NOMO-1 (cell line): ENCODE measurements around the gene GOLGA1.
"Not testable (repeated sequence)": the region's sequence is repeated elsewhere in the genome, so short reads cannot be mapped to it uniquely, and the experiment has no call there.

ENCODE experiments used
- DNase-seq, 2 experiments: peaks; one replicate each; lab custom pipeline; 2025; ENCODE audit not compliant: unreplicated experiment in 2 of 2; lab: John Stamatoyannopoulos, UW

The GOLGA1 gene

DNA sequence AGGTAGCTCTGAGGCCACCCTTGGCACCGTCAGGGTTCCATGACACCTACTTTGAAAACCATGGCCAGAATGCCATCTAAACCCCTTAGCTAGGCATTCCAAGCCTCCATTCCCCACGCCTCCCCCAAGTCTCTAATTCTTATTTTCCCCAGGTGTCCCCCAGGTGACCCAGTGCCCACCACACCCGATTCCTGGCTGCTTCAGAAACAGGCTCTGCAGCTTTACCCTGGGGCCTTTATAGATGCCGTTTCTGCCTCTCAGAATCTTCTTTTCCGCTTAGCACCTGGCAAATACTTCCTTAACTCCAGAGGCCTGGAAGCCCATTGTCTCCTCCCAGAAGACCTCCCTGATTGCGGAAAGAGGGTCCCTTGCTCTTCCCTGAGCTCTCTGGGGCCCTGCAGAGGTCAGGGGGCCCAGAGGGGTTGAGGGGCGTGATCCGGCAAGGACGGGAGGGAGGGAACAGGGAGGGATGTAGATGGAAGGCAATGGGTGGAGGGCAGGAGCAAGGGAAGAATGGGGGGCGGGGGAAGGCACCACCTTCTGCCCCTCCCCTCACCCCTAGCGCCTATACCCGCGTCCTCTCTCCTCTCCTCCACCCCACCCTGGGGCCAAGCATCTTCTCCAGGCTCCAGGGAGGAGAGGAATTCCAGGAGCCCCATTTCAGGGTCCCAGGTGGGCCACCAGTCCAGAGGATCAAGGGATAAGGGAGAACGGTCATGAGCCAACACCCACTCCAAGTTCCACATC, 99.6 kb downstream of the GOLGA1 start:
- DNase-seq: no peak

DNA sequence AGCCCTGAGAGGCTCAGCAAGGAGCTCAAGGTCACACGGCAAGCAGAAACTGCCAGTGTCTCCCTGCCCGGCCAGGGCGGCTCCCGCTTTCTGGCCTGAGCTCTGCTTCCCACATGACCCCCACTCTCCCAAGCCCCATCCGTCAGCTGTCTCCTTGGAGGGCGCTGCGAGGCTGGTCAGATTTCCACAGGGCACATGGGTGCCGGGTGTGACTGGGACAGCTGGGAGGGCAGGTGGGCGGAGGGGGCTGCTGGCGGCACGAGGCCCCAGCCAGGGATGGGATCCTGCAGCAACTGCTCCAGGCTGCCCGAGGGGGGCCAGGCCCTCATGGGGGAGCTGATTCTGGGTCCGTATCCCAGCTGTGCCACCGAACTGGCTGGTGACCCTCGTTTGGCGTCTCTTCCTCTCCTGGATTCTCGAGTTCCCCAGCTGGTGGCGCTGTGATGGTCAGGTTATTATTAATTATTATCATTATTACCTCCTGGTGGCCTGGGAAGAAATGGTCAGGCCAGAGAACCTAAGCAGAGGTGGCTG, 100.5 kb downstream of the GOLGA1 start:
- DNase-seq: no peak

DNA sequence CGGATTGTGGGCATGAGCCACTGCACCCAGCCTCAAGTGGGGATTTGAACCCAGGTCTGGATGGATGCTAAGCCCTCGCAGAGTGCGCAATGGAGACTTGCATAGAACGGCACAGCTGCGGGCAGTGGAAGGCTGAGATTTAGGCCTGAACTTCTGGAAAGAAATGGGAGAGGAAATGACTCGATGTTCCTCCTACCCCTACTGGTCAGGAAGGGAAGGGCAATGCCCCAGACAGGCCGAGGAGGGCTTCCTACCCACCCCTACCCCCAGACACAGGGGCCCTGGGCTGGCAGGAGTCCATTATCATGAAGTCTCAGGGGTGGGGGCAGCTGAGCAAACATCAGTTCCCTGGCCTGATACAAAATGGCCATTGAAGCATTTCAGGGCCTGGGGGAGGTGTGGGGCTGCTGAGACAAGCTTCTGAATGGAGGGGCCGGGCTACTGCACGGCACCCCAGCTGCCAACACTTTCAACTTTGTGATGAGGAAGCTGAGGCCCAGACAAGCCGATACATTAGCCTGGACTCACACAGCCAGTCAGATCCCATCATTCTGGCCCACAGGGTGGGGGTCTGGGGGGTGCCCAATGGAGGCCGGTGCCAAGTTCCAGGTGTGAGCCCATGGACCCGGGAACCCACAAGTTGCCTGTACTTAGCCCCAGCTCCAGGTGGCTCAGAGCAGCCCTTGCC, 101.1 kb downstream of the GOLGA1 start:
- DNase-seq: no peak

DNA sequence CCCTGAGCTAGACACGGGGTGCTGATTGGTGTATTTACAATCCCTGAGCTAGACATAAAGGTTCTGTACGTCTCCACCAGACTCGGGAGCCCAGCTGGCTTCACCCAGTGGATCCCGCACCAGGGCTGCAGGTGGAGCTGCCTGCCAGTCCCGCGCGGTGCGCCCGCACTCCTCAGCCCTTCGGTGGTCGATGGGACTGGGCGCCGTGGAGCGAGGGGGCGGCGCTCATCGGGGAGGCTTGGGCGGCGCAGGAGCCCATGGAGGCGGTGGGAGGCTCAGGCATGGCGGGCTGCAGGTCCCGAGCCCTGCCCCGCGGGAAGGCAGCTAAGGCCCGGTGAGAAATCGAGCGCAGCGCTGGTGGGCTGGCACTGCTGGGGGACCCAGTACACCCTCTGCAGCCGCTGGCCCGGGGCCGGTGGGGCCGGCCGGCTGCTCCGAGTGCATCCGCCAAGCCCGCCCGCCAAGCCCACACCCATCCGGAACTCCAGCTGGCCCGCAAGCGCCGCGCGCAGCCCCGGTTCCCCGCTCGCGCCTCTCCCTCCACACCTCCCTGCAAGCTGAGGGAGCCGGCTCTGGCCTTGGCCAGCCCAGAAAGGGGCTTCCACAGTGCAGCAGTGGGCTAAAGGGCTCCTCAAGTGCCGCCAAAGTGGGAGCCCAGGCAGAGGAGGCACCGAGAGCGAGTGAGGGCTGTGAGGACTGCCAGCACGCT, 102.2 kb downstream of the GOLGA1 start:
- not testable (repeated sequence) for DNase-seq

DNA sequence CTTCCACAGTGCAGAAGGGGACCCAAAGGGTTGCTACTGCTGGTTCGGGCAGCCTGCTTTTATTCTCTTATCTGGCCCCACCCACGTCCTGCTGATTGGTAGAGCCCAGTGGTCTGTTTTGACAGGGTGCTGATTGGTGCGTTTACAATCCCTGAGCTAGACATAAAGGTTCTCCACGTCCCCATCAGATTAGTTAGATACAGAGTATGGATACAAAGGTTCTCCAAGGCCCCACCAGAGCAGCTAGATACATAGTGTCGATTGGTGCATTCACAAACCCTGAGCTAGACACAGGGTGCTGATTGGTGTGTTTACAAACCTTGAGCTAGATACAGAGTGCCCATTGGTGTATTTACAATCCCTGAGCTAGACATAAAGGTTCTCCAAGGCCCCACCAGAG, 102.8 kb downstream of the GOLGA1 start:
- not testable (repeated sequence) for DNase-seq

DNA sequence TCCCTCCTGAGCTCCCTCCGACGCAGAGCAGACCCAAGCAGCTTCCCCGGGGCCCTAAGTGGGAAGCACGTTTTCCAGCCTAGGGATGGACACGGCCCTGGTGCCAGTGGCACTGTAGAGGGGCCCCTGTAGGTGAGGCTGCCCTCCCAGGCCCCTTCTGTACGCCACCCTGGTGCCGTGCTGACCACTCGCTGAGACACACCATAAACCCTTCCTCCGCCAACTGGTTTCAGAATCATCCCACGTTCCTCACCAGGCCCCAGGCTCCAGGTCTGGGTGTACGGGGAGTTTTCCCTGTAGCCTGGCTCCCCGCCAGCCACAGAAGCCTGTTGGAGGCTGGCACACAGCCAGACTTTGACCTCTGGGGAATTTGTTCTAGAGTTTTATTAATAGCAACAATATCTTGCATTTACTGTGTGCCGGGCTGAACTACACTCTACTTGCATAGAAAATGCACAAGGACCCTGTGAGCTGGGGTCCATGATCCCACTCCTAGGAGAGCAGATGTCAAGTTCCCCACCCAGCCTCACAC, 105.8 kb downstream of the GOLGA1 start:
- no peak for DNase-seq

DNA sequence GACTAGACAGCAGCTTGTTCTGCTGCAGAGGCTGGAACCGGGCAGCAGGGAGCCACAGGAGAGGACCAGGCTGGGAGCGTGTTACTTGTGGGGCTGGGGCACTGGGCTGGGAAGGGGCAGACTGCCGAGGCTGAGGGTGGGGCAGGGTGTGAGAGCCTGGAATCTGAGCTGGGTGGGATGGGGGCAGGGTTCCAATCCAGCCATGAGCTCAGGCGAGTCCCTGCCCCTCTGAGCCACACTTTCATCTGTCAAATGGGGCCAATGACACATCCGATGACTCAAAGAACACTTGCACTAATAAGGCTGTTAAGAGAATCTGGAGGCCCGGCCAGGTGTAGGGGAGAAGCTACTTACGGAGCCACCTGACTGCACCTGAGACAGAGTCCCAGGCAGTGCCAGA, 106.3 kb downstream of the GOLGA1 start:
- DNase-seq: no peak

DNA sequence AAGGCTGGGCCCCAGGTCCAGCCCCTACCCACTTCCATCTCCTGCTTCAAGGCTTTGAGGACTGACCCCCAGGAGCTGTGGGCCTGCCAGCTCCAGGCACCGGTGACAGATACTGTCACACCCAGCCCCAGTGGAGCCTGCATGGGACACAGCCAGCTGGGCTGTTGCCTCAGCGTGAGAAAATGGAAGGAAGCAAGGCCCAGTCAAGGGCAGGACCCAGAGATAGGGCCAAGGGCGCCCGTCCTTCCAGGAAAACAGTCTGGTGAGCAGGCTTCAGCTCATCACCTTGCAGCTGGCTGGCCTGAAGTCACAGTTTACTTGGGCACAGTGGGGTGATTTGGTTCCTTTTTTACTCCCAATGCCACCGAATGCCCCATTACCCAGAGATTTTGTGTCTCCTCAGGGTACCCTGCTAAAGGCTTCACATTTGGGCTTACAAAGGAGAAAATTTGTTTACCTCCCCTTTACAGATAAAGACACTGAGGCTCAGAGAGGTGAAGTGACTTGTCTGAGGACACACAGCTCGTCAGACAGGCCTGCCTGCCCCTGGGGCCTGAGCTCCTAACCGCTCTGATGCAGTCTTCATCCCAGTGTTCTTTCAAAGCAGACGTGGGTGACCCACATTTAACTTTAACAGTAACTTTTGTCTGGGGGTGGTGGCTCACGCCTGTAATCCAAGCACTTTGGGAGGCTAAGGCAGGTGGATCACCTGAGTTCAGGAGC, 109.1 kb downstream of the GOLGA1 start:
- no peak for DNase-seq

DNA sequence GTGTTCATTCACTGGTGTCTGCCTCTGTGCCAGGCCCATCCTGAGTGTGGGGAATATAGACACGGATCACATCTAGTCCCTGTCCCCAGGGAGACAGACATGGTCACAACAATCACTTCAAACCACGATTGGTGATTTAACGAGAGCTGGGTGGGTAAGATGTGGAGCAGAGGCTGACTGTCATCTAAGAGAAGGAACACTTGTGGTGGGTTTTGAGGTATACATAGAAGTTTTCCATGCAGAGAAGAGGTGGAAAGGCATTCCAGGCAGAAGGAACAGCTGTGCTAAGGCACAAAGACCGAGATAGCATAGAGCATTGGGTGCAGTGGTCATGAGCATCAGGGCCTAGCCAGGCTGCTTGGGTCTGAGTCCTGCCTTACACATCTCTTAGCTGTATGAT, 110.3 kb downstream of the GOLGA1 start:
- no peak for DNase-seq

DNA sequence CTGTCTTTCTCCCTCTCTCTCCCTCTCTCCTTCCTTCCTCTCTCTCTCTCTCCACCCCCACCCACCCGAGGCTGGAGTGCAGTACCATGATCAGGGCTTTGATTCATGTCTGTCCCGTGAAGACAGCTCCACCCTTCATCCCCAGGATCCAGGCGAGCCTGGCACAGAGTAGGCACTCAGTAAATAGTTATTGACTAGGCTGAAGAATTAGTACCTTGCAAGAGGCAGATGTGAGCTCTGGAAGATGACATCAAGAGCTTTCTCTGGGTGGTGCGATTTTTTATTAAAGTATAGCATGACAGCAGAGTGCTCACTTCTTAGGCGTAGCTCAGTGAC, 111.6 kb downstream of the GOLGA1 start:
- no peak for DNase-seq

DNA sequence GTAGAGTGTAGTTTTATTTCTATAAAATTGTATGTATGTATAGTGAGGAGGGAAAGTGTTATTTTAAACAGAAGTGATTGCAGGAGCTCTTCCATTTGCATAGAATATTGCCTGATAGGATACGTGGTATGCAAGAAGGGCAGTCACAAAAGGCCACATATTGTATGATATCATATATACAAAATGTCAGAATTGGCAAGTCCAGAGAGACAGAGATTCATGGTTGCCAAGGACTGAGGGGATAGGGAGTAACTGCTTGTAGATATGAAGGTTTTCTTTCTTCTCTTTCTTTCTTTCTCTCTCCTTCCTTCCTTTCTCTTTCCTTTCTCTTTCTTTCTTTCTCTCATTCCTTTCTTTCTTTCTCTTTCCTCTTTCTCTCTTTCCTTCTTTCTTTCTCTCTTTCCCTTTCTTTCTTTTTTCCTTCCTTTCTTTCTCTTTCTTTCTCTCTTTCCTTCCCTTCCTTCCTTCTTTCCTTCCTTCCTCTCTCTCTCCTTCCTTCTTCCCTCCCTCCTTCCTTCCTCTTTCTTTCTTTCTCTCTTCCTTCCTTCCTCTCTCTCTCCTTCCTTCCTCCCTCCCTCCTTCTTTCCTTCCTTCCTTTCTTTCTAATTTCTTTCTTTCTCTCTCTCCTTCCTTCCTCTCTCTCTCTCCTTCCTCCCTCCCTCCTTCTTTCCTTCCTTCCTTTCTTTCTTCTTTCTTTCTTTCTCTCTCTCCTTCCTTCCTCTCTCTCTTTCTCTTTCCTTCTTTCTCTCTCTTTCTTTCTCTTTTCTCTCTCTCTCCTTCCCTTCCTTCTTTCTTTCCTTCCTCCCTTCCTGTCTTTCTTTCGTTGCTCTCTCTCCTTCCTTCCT, 112.2 kb downstream of the GOLGA1 start:
- no peak for DNase-seq
